ENCODE results near the gene KDM4B. TPM values are rescaled to one million over a fixed set of nuclear protein-coding genes. Genes with fewer than 3 reads are reported as not detected.

The KDM4B gene
- total and polyA plus RNA-seq, 4 donors: 17.1 to 49.5 (median 24.7) TPM

GRCh38 chr19:5066768-5067167 lies 97.9 kb downstream of the KDM4B start:
- no peak for DNase-seq
- whole genome bisulfite sequencing, 2 donors: 94 to 97% methylated on average over 14 of the region's 14 CpGs
- Histone ChIP-seq H3K9ac (ENCODE audit: insufficient read depth in 1 of 2, low read length in 2 of 2) (no peak overlapping the region), H3K27ac (ENCODE audit: low read depth in 1 of 2, low read length in 1 of 2) (no peak overlapping the region), H3K27me3 (ENCODE audit: control insufficient read depth in 3 of 3, insufficient read depth in 3 of 3, low read length in 2 of 3) (no peaks in the 10 kb centered on the region), H3K4me1 (ENCODE audit: control insufficient read depth in 5 of 5, insufficient read depth in 5 of 5, low read length in 5 of 5) (peaks cover 0 to 3% (median 0%) of the 10 kb centered on the region in 5 donors), H3K36me3 (ENCODE audit: control insufficient read depth in 4 of 4, insufficient read depth in 4 of 4, low read length in 4 of 4) (peaks cover 0 to 32% (median 13%) of the 10 kb centered on the region in 4 donors), H3K9me3 (ENCODE audit: control insufficient read depth in 4 of 4, insufficient read depth in 3 of 4, low read length in 3 of 4) (peaks cover 0 to 9% (median 2%) of the 10 kb centered on the region in 4 donors), H3K4me3 (no peak overlapping the region)
- no peak for ATAC-seq (ENCODE audit: insufficient read depth, low FRiP score)
- TF ChIP-seq CTCF (IDR thresholded peaks at IDR 0.05; ENCODE audit: control extremely low read depth, extremely low read depth): no peak

DNA sequence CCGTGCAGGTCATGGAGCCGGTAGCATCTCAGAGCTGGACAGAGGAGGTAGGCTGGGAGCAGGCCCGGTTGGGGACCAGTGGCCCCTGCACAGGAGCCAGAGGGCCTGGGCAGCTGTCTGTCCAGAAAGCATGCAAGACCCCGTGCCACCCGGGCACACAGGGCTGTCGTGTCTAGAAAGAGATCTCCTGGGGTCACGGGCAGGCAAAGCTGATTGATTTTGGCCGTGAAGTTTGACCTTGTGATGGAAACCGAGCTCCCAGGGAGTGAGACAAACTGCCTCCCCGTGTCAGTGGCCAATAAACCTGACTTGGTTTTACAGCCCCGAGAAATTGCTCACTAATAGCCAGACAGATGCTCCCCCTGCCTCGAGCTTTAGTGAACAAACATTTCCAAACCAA lies 98.8 kb downstream of the KDM4B start:
- no peak overlapping the region for H3K4me3 ChIP-seq
- 86 to 95% methylated on average over 12 of the region's 12 CpGs for WGBS, 2 donors
- no peak overlapping the region for H3K27ac ChIP-seq (ENCODE audit: low read depth in 1 of 2, low read length in 1 of 2)
- H3K36me3 ChIP-seq (ENCODE audit: control insufficient read depth in 4 of 4, insufficient read depth in 4 of 4, low read length in 4 of 4): peaks cover 0 to 29% (median 10%) of the 10 kb centered on the region in 4 donors
- ATAC-seq (ENCODE audit: insufficient read depth, low FRiP score): no peak
- no peak for TF ChIP-seq CTCF (IDR thresholded peaks at IDR 0.05; ENCODE audit: control extremely low read depth, extremely low read depth)
- H3K27me3 ChIP-seq (ENCODE audit: control insufficient read depth in 3 of 3, insufficient read depth in 3 of 3, low read length in 2 of 3): no peaks in the 10 kb centered on the region
- no peak for DNase-seq
- peaks cover 0 to 3% (median 0%) of the 10 kb centered on the region in 5 donors for H3K4me1 ChIP-seq (ENCODE audit: control insufficient read depth in 5 of 5, insufficient read depth in 5 of 5, low read length in 5 of 5)
- H3K9me3 ChIP-seq (ENCODE audit: control insufficient read depth in 4 of 4, insufficient read depth in 3 of 4, low read length in 3 of 4): peaks cover 0 to 3% (median 1%) of the 10 kb centered on the region in 4 donors
- H3K9ac ChIP-seq (ENCODE audit: insufficient read depth in 1 of 2, low read length in 2 of 2): no peak overlapping the region

DNA sequence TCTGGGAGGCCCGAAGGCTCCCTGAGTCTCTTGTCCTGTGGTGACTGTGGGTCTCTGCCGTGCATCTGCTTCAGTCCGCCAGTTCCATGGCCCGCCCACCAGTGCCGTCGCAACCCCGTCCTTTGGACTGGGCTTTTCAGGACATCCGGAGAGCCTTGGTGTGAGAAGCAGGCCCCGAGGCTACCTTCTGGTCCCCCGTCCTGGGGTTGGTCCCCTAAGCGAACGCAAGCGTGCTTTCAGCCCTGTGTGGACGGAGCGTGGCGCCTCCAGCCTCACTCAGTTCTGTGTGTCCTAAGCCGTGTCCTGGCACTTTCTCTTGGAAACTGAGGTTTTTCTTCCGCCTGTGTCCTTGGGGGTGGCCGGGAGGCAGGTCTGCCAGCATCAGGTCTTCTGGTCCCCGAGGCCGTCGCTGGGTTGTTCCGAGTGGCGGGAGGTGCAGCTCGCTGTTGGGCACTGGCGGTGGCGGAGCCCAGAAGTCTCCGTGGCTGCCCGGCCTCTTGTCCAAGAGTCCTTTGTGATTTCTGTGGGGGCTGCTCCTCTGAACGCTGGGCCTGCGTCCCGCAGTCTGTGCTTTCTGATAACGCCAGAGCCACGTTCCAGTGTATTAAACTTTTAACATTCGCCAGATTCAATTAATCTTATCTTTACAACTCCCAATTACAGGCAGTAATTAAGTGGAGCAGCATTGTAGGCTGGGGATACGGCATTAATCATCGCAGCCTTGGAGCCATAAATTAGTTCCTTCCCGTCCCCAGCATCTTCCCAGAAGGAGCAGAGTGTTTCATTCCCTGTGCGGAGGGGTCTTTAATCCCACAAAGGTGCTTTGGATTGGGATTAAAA lies 99.5 kb downstream of the KDM4B start:
- Histone ChIP-seq H3K27me3 (ENCODE audit: control insufficient read depth in 3 of 3, insufficient read depth in 3 of 3, low read length in 2 of 3) (no peaks in the 10 kb centered on the region), H3K27ac (ENCODE audit: low read depth in 1 of 2, low read length in 1 of 2) (no peak overlapping the region), H3K4me3 (no peak overlapping the region), H3K4me1 (ENCODE audit: control insufficient read depth in 5 of 5, insufficient read depth in 5 of 5, low read length in 5 of 5) (peaks cover 0 to 3% (median 0%) of the 10 kb centered on the region in 5 donors), H3K9ac (ENCODE audit: insufficient read depth in 1 of 2, low read length in 2 of 2) (no peak overlapping the region), H3K9me3 (ENCODE audit: control insufficient read depth in 4 of 4, insufficient read depth in 3 of 4, low read length in 3 of 4) (peaks cover 0 to under 1% (median 0%) of the 10 kb centered on the region in 4 donors), H3K36me3 (ENCODE audit: control insufficient read depth in 4 of 4, insufficient read depth in 4 of 4, low read length in 4 of 4) (peaks cover 0 to 30% (median 7%) of the 10 kb centered on the region in 4 donors)
- WGBS, 2 donors: 92 to 95% methylated on average over 39 of the region's 39 CpGs
- no peak for ATAC-seq (ENCODE audit: insufficient read depth, low FRiP score)
- peak in 1 of 3 donors; percentile 16 for DNase-seq
- no peak for TF ChIP-seq CTCF (IDR thresholded peaks at IDR 0.05; ENCODE audit: control extremely low read depth, extremely low read depth)
